Keratinocyte (primary cell): ENCODE results near the gene NDUFA12. TPM values are rescaled to one million over a fixed set of nuclear protein-coding genes. Genes with fewer than 3 reads are reported as not detected.

Experiments used
- DNase-seq: peaks from one replicate; pipeline ENCODE4 v3.0.0-alpha.2; 2011; ENCODE audit warnings: low read depth, missing footprints, low spot score
- FAIRE-seq: peaks from 2 replicates; lab custom pipeline; 2011; peaks lifted over from hg19 to GRCh38; lab: Jason Lieb, UNC
- H2AFZ ChIP-seq: 2 replicates; pipeline ENCODE4 v1.6.0; 2012; ENCODE audit warnings: low read length, control low read depth, inconsistent platforms; ENCODE audit not compliant: control insufficient read depth
- H3K27ac ChIP-seq: 2 replicates; pipeline ENCODE4 v1.5.1; 2011; ENCODE audit warnings: low read length; ENCODE audit not compliant: control insufficient read depth, insufficient read depth
- H3K27me3 ChIP-seq: 3 replicates; pipeline ENCODE4 v1.6.0; 2011; ENCODE audit warnings: low read length; ENCODE audit not compliant: control insufficient read depth, insufficient read depth; ENCODE audit errors: extremely low read depth
- H3K36me3 ChIP-seq, 2 experiments: 2 replicates in 1 of 2; 3 replicates in 1 of 2; pipeline ENCODE4 v1.5.1; 2011; ENCODE audit warnings: low read length in 2 of 2, mild to moderate bottlenecking in 1 of 2; ENCODE audit not compliant: control insufficient read depth in 2 of 2, insufficient read depth in 2 of 2; ENCODE audit errors: extremely low read depth in 1 of 2
- H3K4me1 ChIP-seq: 3 replicates; pipeline ENCODE4 v1.5.1; 2011; ENCODE audit warnings: low read length; ENCODE audit not compliant: control insufficient read depth, insufficient read depth; ENCODE audit errors: extremely low read depth
- H3K4me2 ChIP-seq: 3 replicates; pipeline ENCODE4 v1.6.0; 2011; ENCODE audit warnings: low read depth, low read length; ENCODE audit not compliant: control insufficient read depth, insufficient read depth; ENCODE audit errors: extremely low read depth
- H3K4me3 ChIP-seq, 3 experiments: fragments of 200-600 bp in 1 of 3; sonication (generic) in 1 of 3; 2 replicates in 2 of 3; 3 replicates in 1 of 3; pipeline ENCODE4 v1.5.1; 2011 to 2016; ENCODE audit warnings: low read length in 3 of 3, mild to moderate bottlenecking in 3 of 3, control low read depth in 2 of 3, inconsistent platforms in 1 of 3, low read depth in 1 of 3, mixed read lengths in 1 of 3, mixed run types in 1 of 3, moderate library complexity in 1 of 3; ENCODE audit not compliant: control insufficient read depth in 2 of 3, insufficient read depth in 2 of 3; ENCODE audit errors: extremely low read depth in 1 of 3
- H3K79me2 ChIP-seq: 2 replicates; pipeline ENCODE4 v1.6.0; 2012; ENCODE audit warnings: low read length; ENCODE audit not compliant: control insufficient read depth, insufficient read depth
- H3K9ac ChIP-seq: 3 replicates; pipeline ENCODE4 v1.6.0; 2011; ENCODE audit warnings: low read length; ENCODE audit not compliant: control insufficient read depth, insufficient read depth; ENCODE audit errors: extremely low read depth
- H3K9me1 ChIP-seq: 3 replicates; pipeline ENCODE4 v1.6.0; 2011; ENCODE audit warnings: low read length; ENCODE audit not compliant: control insufficient read depth, insufficient read depth; ENCODE audit errors: extremely low read depth
- H3K9me3 ChIP-seq: 2 replicates; pipeline ENCODE4 v1.5.1; 2012; ENCODE audit warnings: low read depth, low read length; ENCODE audit not compliant: control insufficient read depth
- H4K20me1 ChIP-seq: 3 replicates; pipeline ENCODE4 v1.6.0; 2011; ENCODE audit warnings: low read length; ENCODE audit not compliant: control insufficient read depth, insufficient read depth; ENCODE audit errors: extremely low read depth
- EZH2 ChIP-seq: IDR thresholded peaks from one replicate; pipeline ENCODE4 v1.6.1; 2012; ENCODE audit warnings: inconsistent platforms, mild to moderate bottlenecking, low read length, moderate library complexity
- dilution Hi-C: fragments of 300-500 bp; cut with MboI; formaldehyde crosslinking; loops from one replicate; pipeline ENCODE4 v1.7.0; 2020; ENCODE audit warnings: low sequenced_read_pairs; ENCODE audit not compliant: extremely low pct_ligation_motif_present
- polyA plus RNA-seq, 5 experiments: library from polyadenylated mRNA; depleted of rRNA in 3 of 5; stranded (reverse) in 3 of 5; stranded (forward) in 1 of 5; unstranded in 1 of 5; fragments of >200 nt; gene quantifications; 1 replicate in 1 of 5; 2 replicates in 3 of 5; 3 replicates in 1 of 5; pipeline versions ENCODE4 v1.2.1 to v1.2.3, GENCODE V29; 2011 to 2012; ENCODE audit warnings: missing spikeins in 2 of 5, low read depth in 1 of 5, low replicate concordance in 1 of 5
- TF ChIP-seq, protein P1 (sequence below), 3 experiments: IDR thresholded peaks in 1 of 3; conservative IDR thresholded peaks in 1 of 3; optimal IDR thresholded peaks in 1 of 3; 2 replicates in 2 of 3; 3 replicates in 1 of 3; pipeline versions ENCODE3 to v1.5.1; 2011; ENCODE audit warnings: low read length in 3 of 3, mild to moderate bottlenecking in 3 of 3, moderate library complexity in 2 of 3, control low read depth in 1 of 3, inconsistent platforms in 1 of 3; ENCODE audit not compliant: insufficient read depth in 2 of 3; ENCODE audit errors: extremely low read depth in 1 of 3

The NDUFA12 gene
- polyA plus RNA-seq, 1 donor (not counting 4 experiments of a cell fraction or from before 2014, with no cell fraction given) = 215 TPM

DNA sequence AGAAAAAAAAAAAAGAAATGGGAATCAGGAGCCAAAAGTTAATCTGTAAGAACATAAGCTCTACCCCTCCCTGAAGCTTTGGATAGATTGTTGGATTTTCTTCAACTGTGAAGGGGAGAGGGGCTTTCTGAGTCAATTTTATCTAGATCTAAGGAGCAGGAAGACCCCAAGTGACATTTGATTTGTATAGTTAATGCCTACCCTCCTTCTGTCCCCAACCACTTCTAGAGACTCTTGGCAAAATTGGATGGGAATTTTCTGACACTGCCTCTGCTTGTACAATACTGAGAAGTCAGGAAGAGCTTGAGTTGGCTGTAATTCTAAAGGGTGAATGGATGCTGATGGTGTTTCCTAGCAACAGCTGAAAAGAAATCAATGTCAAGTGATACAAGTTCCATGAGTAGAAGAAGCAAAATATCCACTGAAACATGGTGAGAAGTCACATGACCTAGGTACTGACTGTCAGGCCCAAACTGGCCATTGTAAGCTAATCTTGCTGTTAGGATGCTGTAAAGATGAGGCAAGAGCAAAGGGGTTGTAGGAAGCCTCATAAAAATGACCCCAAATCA is 42.2 kb downstream of the NDUFA12 start:
- no peaks in the 10 kb centered on the region for H3K27me3 ChIP-seq

DNA sequence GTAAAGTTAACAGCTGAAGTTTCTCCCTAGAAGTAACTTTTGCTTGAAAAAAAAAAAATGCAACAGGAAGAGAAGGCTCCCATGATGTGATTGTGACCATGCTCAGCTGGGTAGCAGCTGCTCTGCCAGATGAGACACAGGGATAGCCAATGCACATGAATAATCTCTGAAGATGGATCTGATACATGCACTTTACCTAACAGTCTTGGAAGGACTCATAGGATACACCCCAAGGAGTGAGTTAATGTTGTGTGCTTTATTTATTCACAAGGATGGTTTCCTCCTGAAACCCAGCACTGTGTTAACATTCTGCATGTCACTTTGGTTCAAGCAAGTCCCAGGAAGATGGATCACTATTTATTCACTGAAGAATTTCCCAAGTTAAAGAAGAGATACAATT is 46.5 kb downstream of the NDUFA12 start:
- H3K79me2 ChIP-seq = no peaks in the 10 kb centered on the region
- H3K4me2 ChIP-seq = no peak overlapping the region
- DNase-seq (no peak), FAIRE-seq (no peak)
- dilution Hi-C loops = no loop called here
- H3K4me3 ChIP-seq = no peak overlapping the region
- peaks cover 19% of the 10 kb centered on the region for H3K4me1 ChIP-seq
- no peaks in the 10 kb centered on the region for H3K27me3 ChIP-seq
- H4K20me1 ChIP-seq = no peaks in the 10 kb centered on the region
- no peak overlapping the region for H2AFZ ChIP-seq
- no peaks in the 10 kb centered on the region for H3K36me3 ChIP-seq
- no peaks in the 10 kb centered on the region for H3K9me3 ChIP-seq
- H3K9ac ChIP-seq = no peak overlapping the region
- H3K27ac ChIP-seq = no peak overlapping the region
- TF ChIP-seq, protein P1, sequence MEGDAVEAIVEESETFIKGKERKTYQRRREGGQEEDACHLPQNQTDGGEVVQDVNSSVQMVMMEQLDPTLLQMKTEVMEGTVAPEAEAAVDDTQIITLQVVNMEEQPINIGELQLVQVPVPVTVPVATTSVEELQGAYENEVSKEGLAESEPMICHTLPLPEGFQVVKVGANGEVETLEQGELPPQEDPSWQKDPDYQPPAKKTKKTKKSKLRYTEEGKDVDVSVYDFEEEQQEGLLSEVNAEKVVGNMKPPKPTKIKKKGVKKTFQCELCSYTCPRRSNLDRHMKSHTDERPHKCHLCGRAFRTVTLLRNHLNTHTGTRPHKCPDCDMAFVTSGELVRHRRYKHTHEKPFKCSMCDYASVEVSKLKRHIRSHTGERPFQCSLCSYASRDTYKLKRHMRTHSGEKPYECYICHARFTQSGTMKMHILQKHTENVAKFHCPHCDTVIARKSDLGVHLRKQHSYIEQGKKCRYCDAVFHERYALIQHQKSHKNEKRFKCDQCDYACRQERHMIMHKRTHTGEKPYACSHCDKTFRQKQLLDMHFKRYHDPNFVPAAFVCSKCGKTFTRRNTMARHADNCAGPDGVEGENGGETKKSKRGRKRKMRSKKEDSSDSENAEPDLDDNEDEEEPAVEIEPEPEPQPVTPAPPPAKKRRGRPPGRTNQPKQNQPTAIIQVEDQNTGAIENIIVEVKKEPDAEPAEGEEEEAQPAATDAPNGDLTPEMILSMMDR (optimal IDR thresholded peaks at IDR 0.05 in 1 of 3, IDR thresholded peaks at IDR 0.05 in 1 of 3, conservative IDR thresholded peaks at IDR 0.05 in 1 of 3; ENCODE audit: extremely low read depth in 1 of 3, insufficient read depth in 2 of 3, low read length in 3 of 3) = no peak
- TF ChIP-seq EZH2 = no peak
- no peaks in the 10 kb centered on the region for H3K9me1 ChIP-seq

More for the DNA sequence above, 42.2 kb downstream of the NDUFA12 start:
- no peak for TF ChIP-seq EZH2
- TF ChIP-seq, protein P1 (optimal IDR thresholded peaks at IDR 0.05 in 1 of 3, IDR thresholded peaks at IDR 0.05 in 1 of 3, conservative IDR thresholded peaks at IDR 0.05 in 1 of 3; ENCODE audit: extremely low read depth in 1 of 3, insufficient read depth in 2 of 3, low read length in 3 of 3) = no peak
- Histone ChIP-seq H3K36me3 (no peaks in the 10 kb centered on the region), H3K9me3 (no peaks in the 10 kb centered on the region), H3K4me3 (no peak overlapping the region), H3K79me2 (no peaks in the 10 kb centered on the region), H4K20me1 (no peaks in the 10 kb centered on the region), H2AFZ (no peak overlapping the region), H3K4me2 (no peak overlapping the region), H3K4me1 (no peaks in the 10 kb centered on the region), H3K27ac (no peak overlapping the region), H3K9ac (no peak overlapping the region), H3K9me1 (no peaks in the 10 kb centered on the region)
- DNase-seq (no peak), FAIRE-seq (no peak)
- dilution Hi-C loops = no loop called here
